HG03175 (cell line): Measurements from ENCODE around the gene FAM3D.
"Not testable (repeated sequence)": the region's sequence is repeated elsewhere in the genome, so short reads cannot be mapped to it uniquely, and the experiment has no call there.

Experiments
- ATAC-seq: cut with Tn5 transposase; IDR thresholded peaks from one replicate; pipeline ENCODE4 v1.9.1; 2021; ENCODE audit warnings: mild to moderate bottlenecking, moderate library complexity; ENCODE audit not compliant: unreplicated experiment

Gene FAM3D

GRCh38 chr3:58685641-58686040, 19.1 kb upstream of the FAM3D start:
- ATAC-seq: no peak

DNA sequence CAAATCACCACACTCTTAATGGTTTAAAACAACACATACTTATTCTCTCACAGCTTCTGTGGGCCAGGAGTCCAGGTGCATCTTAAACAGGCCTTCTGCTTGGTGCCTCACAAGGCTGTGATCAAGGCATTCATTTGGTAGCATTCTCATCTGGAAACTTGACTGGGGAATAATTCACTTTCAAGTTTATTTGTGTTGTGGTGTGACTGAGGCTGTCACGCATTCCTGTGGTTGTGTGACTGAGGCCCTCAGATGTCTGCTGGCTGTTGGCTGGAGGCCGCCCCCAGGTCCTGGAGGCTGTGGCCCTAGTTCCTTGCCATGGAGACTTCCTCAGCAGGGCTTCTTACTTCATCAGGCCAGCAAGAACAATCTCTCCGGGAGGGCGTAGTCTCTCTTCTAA, 16.9 kb upstream of the FAM3D start:
- peak; percentile 50 for ATAC-seq

DNA sequence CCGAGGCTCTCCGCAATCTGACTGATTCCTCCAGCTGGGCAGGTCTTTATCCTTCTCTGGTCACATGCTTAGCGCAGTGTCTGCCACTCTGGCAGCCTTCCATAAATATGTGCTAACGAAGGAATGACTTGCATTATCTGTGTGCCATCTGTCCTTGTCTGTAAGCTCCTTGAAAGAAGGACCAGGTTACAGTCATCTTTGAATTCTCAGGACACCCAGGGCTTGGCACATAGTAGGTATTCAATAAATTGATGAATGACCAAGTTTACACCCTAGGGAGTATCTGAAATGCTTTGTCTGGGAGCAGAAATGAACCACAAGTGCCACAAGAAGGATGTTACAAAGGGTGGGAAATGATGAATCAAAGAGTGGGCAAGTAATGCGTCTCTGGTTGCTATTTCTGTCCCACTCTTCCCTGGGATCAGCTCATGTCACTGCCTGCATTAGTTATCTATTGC, 16.5 kb upstream of the FAM3D start:
- no peak for ATAC-seq

DNA sequence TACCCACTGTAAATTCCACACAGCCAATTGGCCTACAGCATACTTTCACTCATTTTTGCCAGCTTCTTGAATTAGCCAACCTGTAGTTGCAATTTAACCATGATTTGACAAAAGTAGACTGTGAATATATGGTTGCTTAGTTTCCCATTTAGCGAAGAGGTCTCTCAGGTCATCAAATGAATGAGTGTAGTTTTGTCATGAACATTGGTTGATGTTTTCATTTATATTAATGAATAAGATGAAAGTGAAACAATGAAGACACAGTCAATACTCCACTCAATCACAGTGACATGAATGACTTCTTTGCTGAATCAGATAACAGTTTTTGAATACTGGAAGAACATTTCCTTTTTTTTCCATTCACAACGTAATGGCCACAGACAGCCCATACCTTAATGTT, 15.3 kb upstream of the FAM3D start:
- no peak for ATAC-seq

- no peak for ATAC-seq
Observed at GRCh38 chr3:58680879-58681525, 14.4 kb upstream of the FAM3D start.

DNA sequence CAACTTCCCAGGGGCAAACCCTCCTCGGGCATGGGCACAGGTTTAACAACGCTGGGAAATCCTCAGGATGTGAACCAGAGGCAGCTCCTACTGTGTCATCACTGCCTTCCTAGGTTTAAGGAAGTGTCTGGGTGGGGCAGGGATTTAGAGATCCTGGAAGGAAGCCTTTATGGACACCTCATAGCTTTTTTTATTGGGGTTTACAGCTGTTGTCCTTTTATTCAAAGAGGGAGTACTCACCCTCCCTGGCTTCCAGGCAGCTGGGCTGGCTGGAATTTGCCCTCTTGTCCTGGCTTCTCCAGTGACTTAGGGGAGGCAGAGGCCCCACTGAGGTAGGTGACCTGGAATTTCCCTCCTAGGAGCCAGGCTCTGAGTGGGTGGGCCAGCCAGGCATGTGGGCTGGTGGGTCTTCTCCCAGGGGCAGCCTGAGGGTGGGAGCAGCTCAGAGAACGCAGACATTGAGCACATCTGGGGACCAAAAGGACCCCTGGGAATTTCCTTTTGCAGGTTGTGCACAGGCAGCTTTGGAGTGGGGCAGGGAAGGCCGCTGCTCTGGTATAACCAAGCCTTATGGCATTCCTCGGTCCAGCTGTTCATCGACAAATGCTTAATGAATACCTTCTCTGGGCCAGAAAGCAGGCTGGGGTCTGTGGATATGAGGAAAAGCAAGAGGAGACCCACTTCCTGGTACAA, 13.5 kb upstream of the FAM3D start:
- no peak for ATAC-seq

GRCh38 chr3:58679446-58679845, 12.9 kb upstream of the FAM3D start:
- ATAC-seq: no peak

DNA sequence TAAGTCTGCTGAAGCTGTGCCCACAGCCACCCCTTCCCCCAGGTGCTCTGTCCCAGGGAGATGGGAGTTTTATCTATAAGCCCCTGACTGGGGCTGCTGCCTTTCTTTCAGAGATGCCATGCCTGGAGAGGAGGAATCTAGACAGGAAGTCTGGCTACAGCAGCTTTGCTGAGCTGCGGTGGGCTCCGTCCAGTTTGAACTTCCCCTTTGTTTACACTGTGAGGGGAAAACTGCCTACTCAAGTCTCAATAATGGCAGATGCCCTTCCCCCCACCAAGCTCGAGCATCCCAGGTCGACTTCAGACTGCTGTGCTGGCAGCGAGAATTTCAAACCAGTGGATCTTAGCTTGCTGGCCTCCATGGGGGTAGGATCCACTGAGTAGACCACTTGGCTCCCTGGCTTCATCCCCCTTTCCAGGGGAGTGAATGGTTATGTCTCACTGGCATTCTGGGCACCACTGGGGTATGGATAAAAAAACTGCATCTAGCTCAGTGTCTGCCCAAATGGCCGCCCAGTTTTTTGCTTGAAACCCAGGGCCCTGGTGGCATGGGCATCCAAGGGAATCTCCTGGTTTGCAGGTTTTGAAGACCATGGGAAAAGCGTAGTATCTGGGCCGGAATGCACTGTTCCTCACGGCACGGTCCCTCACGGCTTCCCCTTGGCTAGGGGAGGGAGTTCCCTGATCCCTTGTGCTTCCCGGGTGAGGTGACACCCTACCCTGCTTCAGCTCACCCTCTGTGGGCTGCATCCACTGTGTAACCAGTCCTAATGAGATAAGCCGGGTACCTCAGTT, 11.8 kb upstream of the FAM3D start:
- not testable (repeated sequence) for ATAC-seq

GRCh38 chr3:58672880-58673279, 6.3 kb upstream of the FAM3D start:
- ATAC-seq: no peak

DNA sequence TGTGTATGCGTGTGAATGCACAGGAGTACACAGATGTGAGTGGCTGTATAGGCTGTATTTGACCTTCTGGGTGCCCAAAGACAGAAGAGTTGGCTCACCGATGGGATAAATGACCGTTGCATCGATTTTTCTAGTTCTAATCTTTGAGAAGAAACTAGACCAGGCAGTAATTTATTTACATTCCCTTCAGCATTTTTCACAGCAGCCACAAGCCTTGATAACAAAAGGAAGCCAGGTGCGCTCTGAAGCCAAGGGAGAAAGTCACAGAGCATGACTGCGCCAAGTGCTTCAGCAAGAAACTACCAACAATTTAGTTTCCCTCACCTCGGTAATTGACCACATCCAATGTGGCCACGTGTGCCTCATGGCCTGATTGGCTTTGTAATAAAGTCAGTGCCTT, 5.9 kb upstream of the FAM3D start:
- no peak for ATAC-seq

DNA sequence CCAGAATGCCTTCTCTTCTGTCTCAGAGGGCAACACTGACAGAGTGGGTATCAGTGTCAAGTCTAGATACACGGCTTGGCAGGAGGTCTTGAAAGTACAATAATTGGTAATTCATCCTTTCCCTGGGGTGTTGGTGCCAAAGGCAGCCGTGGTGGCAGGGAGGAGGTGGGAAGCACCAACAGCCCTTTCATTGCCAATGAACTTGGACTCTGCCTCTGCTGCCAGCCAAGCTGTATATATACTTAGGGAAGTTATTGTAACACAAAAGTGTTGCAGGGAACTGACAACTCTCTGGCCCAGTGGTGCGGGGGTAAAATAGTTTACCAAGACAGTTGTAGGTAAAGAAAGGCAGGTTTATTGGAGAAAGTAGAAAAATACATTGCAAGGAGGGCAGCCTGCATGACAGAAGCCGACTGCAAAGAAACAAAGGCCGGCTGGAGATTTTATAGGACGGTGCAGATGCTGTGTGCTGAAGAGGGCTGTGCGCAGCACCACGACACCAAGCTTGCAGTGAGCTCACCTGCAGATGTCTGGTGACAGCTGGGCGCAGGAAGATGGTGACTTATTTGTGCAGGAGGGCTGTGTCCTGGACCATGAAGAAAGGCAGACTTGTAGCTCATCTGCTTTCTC, 4.0 kb upstream of the FAM3D start:
- ATAC-seq: no peak

DNA sequence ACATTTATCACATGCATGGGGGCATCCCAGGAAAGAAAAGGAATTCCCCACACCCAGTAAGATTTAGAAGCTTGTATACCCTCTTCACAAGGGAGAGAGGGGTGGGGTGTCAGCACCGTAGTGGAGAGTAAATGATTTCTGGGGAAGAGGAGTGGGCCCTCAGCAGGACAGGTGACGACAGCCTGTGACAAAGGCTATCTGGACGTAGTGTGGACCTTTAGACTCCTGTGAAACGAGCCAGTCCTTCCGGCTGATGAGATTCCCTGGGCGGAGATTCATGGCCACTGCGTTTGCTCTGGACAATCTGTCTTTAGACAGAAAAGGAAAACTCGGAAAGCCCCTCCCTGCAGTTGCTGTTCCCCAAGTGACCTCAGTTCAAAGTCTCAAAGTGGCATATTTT, 1.7 kb upstream of the FAM3D start:
- ATAC-seq: no peak

- no peak for ATAC-seq
Observed at GRCh38 chr3:58667704-58668103, 1.1 kb upstream of the FAM3D start.

GRCh38 chr3:58667229-58667628, 655 bp upstream of the FAM3D start:
- no peak for ATAC-seq

DNA sequence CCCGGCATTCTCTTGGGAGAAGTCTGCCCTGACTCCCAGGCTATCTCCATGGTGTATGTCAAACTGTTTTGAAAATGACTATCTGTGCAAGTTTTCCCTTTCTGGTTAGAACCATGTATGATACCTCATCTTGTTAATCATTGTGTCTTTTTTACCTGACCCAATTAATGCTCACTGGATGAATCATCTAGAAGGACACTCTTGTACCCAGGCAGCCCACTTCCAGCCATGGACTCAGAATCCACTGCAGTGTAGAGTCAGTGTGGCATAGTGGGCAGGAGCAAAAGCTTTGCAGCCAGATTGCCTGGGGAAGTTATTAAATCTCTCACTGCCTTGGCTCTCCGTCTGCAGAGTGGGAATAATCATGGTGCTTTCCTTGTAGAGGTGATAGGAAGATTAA, 1.2 kb downstream of the FAM3D start:
- ATAC-seq: no peak

DNA sequence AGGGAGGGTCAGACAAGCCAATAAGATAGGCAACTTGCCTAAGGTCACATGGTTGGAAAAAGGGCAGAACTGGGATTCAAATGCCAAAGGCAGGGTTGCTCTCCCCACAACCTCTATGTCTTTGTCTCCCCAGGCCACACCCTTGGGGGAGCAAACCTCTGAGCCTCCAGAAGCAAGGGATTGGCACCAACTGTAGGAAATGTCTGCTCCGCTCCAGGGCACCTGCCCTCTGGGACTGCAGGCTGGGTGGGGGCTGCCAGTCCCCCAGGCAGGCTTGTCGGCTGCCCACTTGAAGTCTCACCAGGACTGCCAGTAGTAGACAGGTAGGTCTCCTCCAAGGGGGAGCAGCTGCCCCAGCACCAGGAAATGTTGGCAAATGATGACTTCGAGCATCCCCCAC, 2.0 kb downstream of the FAM3D start:
- no peak for ATAC-seq

DNA sequence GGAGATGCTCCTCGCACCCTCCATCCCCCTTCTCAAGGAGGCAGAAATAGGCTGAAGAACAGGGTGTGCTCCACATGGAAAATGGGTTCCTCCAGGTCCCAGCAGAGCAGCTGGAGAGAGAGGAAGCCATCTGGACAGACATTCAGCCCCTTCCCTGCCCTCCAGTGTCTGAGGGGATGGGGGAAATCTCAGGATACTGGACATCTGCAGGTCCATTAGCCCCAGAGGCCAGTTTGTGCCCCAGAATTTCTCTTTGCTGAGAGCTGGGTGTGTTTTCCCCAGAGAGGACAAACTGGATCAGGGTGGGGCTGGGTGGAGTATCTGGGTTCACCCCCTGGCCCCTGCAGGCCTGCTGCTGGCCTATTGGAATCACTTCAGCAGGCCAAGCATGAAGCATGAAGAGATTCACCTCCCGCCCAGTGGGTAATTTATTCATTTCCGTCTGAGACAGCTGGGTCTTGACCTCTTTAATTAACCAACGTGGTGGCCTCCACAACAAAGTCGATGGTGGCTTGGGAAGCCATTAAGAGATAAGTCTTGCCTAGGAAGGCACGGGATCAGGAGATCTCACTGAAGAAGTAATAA, 4.6 kb downstream of the FAM3D start:
- ATAC-seq: no peak

DNA sequence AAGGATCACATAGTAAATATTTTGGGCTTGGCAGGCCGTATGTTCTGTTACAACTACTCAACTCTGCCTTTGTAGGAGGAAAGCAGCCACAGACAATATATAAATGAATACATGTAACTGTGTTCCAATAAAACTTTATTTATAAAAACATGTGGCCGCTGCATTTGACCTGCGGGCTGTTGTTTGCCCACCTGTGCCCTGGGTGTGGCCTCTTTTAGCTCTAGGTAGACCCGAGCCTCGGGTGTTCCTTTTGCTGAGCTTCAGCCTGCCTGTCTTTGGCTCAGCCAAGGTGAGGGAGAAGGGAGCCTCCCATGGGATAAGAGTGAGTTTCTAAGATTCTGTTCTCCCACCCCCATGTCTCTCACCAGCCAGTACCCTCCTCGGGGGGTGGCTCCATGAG, 5.6 kb downstream of the FAM3D start:
- ATAC-seq: no peak

GRCh38 chr3:58659051-58659675, 7.4 kb downstream of the FAM3D start:
- ATAC-seq: no peak

- ATAC-seq: no peak
Observed at GRCh38 chr3:58658508-58658907, 8.1 kb downstream of the FAM3D start.
